Kidney (tissue), 14 donors: ENCODE results near the gene E2F4. TPM values are rescaled to one million over a fixed set of nuclear protein-coding genes. Genes with fewer than 3 reads are reported as not detected.

ENCODE experiments used
- DNase-seq, 5 donors: peaks; one replicate each; pipeline ENCODE4 v3.0.0-alpha.2; 2013 to 2020
- FAIRE-seq: peaks from 2 replicates; lab custom pipeline; 2012; peaks lifted over from hg19 to GRCh38; lab: Jason Lieb, UNC
- H3K27ac ChIP-seq, 2 donors: one replicate each; pipeline ENCODE4 v1.7.0; 2013; ENCODE audit warnings: low read depth in 2 of 2, low read length in 2 of 2, inconsistent platforms in 1 of 2
- H3K27me3 ChIP-seq: one replicate; pipeline ENCODE4 v1.7.1; 2013; ENCODE audit warnings: low read length, inconsistent platforms; ENCODE audit not compliant: control insufficient read depth, insufficient read depth
- H3K36me3 ChIP-seq, 3 donors: one replicate each; pipeline versions ENCODE4 v1.7.0 to v1.7.1; 2013; ENCODE audit warnings: low read length in 3 of 3, control low read depth in 1 of 3, inconsistent platforms in 1 of 3; ENCODE audit not compliant: insufficient read depth in 3 of 3, control insufficient read depth in 2 of 3
- H3K4me1 ChIP-seq, 3 donors: one replicate each; pipeline versions ENCODE4 v1.7.0 to v1.7.1; 2013; ENCODE audit warnings: low read length in 3 of 3, inconsistent platforms in 1 of 3, low read depth in 1 of 3; ENCODE audit not compliant: control insufficient read depth in 2 of 3, insufficient read depth in 2 of 3
- H3K4me3 ChIP-seq, 3 donors: one replicate each; pipeline versions ENCODE4 v1.7.0 to v1.8.1; 2013; ENCODE audit warnings: low read length in 3 of 3, control low read depth in 1 of 3, inconsistent platforms in 1 of 3
- H3K9ac ChIP-seq, 3 donors: one replicate each; pipeline versions ENCODE4 v1.7.0 to v1.7.1; 2013; ENCODE audit warnings: low read length in 3 of 3, control low read depth in 1 of 3, inconsistent platforms in 1 of 3
- H3K9me3 ChIP-seq, 3 donors: one replicate each; pipeline versions ENCODE4 v1.7.0 to v1.7.1; 2013; ENCODE audit warnings: low read length in 3 of 3, control low read depth in 1 of 3, inconsistent platforms in 1 of 3; ENCODE audit not compliant: control insufficient read depth in 2 of 3, insufficient read depth in 1 of 3
- CTCF ChIP-seq: IDR thresholded peaks from 3 replicates; pipeline ENCODE4 v1.5.1; 2012; ENCODE audit warnings: mild to moderate bottlenecking, moderate library complexity, borderline replicate concordance; ENCODE audit not compliant: insufficient read depth; ENCODE audit errors: extremely low read depth
- intact Hi-C: fragments of 100-400 bp; cut with DNase I; formaldehyde crosslinking; loops from one replicate; pipeline ENCODE4 v1.11.1; 2022
- polyA plus RNA-seq: library from polyadenylated mRNA; stranded (reverse); fragments of 350-450 nt; fragmentation: Illumina TruSeq; extraction: RNeasy Lipid Tissue Mini Kit (QIAGEN cat#74804); gene quantifications from one replicate; pipeline ENCODE4 v1.2.3, GENCODE V29; 2014; ENCODE audit warnings: low read depth, low replicate concordance; ENCODE audit not compliant: insufficient read depth
- total RNA-seq: library from RNA; stranded (reverse); fragmentation: NEBNext Ultra II Directional; extraction: Animal tissue kit (Norgen Biotek cat#: 25700); gene quantifications from one replicate; pipeline ENCODE4 v1.2.1, GENCODE V29; 2021
- donor health status: control.
- donor health status: control.
- donor health status: control.
- donor health status: control.
- donor health status: control.
- donor health status: DM: yes; HTN: yes; CAD: no.
- donor health status: Normal renal cell carcinoma (clear cell type).

E2F4 gene
- total and polyA plus RNA-seq, 2 donors from 2014 or later = 39.1 to 54.4 TPM

- DNase-seq (peak; percentile 10 to 84 (median 42)), FAIRE-seq (no peak)
- intact Hi-C loops = no loop called here
- no peaks in the 10 kb centered on the region for H3K9me3 ChIP-seq
- no peak for TF ChIP-seq CTCF
- H3K4me1 ChIP-seq = peaks cover 0 to 12% (median 0%) of the 10 kb centered on the region in 3 donors
- peaks cover 0 to 33% (median 20%) of the 10 kb centered on the region in 3 donors for H3K36me3 ChIP-seq
- no peaks in the 10 kb centered on the region for H3K27me3 ChIP-seq
- no peak overlapping the region for H3K27ac ChIP-seq
- no peak overlapping the region for H3K4me3 ChIP-seq
- no peak overlapping the region for H3K9ac ChIP-seq
Observed at GRCh38 chr16:67236563-67237395, 44.8 kb downstream of the E2F4 start.

GRCh38 chr16:67237396-67238277, 45.7 kb downstream of the E2F4 start:
- H3K9ac ChIP-seq = no peak overlapping the region
- H3K36me3 ChIP-seq = peaks cover 0 to 33% (median 19%) of the 10 kb centered on the region in 3 donors
- no peak for TF ChIP-seq CTCF
- H3K4me1 ChIP-seq = peaks cover 0 to 16% (median 0%) of the 10 kb centered on the region in 3 donors
- no peaks in the 10 kb centered on the region for H3K9me3 ChIP-seq
- no peak for FAIRE-seq
- intact Hi-C loops = no loop called here
- DNase-seq = peak in 2 of 5 donors; percentile 42 to 61
- H3K27me3 ChIP-seq = no peaks in the 10 kb centered on the region
- H3K4me3 ChIP-seq = no peak overlapping the region
- H3K27ac ChIP-seq = no peak overlapping the region

GRCh38 chr16:67238278-67238575, 46.3 kb downstream of the E2F4 start:
- intact Hi-C loops = no loop called here
- Histone ChIP-seq H3K4me1 (peaks cover 0 to 16% (median 0%) of the 10 kb centered on the region in 3 donors), H3K9ac (no peak overlapping the region), H3K27ac (no peak overlapping the region), H3K36me3 (peaks cover 0 to 33% (median 19%) of the 10 kb centered on the region in 3 donors), H3K9me3 (no peaks in the 10 kb centered on the region), H3K4me3 (no peak overlapping the region), H3K27me3 (no peaks in the 10 kb centered on the region)
- DNase-seq (peak in 1 of 5 donors; percentile 67), FAIRE-seq (no peak)
- TF ChIP-seq CTCF = no peak
